Endothelial cell (in vitro differentiated cells): ENCODE results near the gene PACS1. TPM values are rescaled to one million over a fixed set of nuclear protein-coding genes. Genes with fewer than 3 reads are reported as not detected.

Experiments
- DNase-seq: peaks from one replicate; pipeline ENCODE4 v3.0.0; 2021; ENCODE audit warnings: low spot score
- H3K27ac Mint-ChIP-seq: one replicate; pipeline ENCODE4 v1.8.0; 2021; ENCODE audit warnings: mixed read lengths, inconsistent platforms; ENCODE audit not compliant: unreplicated experiment
- H3K27me3 Mint-ChIP-seq: one replicate; pipeline ENCODE4 v1.8.0; 2021; ENCODE audit warnings: mild to moderate bottlenecking, moderate library complexity, mixed read lengths, inconsistent platforms; ENCODE audit not compliant: unreplicated experiment
- H3K36me3 Mint-ChIP-seq: one replicate; pipeline ENCODE4 v1.8.0; 2021; ENCODE audit warnings: mild to moderate bottlenecking, low read depth, mixed read lengths, inconsistent platforms; ENCODE audit not compliant: unreplicated experiment
- H3K4me1 Mint-ChIP-seq: one replicate; pipeline ENCODE4 v1.8.0; 2021; ENCODE audit warnings: mild to moderate bottlenecking, mixed read lengths, inconsistent platforms; ENCODE audit not compliant: unreplicated experiment
- H3K4me3 Mint-ChIP-seq: one replicate; pipeline ENCODE4 v1.8.0; 2021; ENCODE audit warnings: mild to moderate bottlenecking, mixed read lengths, inconsistent platforms; ENCODE audit not compliant: unreplicated experiment
- H3K9me3 Mint-ChIP-seq: one replicate; pipeline ENCODE4 v1.8.0; 2021; ENCODE audit warnings: mixed read lengths, inconsistent platforms; ENCODE audit not compliant: unreplicated experiment
- total RNA-seq: library from RNA; stranded (reverse); fragmentation: NEBNext Ultra II Directional; extraction: Animal tissue kit (Norgen Biotek cat#: 25700); gene quantifications from one replicate; pipeline ENCODE4 v1.2.1, GENCODE V29; 2021; ENCODE audit not compliant: unreplicated experiment
- TF ChIP-seq, protein P1 (sequence below): fragments of 200-600 bp; sonication (generic); IDR thresholded peaks from one replicate; pipeline ENCODE4 v1.5.0; 2021; ENCODE audit warnings: antibody characterized with exemption; ENCODE audit not compliant: unreplicated experiment

PACS1 gene
- total RNA-seq, 1 donor from 2014 or later: 114 TPM

DNA sequence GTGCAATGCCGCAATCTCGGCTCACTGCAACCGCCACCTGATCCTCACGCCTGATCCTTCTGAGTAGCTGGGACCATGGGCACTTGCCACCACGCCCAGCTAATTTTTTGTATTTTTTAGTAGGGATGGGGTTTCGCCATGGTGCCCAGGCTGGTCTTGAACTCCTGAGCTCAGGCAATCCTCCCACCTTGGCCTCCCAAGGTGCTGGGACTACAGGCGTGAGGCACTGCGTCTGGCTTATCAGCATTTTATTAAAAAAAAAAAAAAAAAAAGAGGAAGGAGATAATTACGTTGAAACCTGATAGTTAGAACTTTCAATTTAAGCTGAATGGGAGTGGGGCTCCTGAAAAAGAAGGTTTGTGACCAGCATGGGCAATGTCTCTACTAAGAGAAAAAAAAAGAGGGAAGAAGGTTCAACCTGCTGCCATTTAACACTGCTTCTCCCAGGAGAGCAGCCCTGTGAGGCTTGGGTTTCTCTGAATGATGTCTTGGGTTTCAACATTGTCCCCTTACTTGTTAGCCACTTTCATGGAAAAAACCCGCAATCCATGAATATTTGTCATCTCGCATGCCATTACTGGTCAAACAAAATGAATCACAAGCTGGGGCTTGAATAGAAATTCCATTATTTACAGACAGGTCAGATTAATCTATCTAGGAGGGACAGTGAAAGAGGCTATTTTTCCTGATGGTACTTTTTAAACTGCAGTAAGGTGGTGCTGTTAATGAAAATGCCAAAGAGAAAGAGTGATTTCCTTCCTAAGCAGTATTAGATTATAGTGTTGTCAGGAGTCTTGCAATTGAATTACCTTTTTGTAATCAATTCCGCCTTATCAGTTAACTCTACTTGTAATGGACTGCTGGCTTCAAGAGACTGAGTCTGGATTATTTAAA, 72.5 kb downstream of the PACS1 start:
- TF ChIP-seq, protein P1, sequence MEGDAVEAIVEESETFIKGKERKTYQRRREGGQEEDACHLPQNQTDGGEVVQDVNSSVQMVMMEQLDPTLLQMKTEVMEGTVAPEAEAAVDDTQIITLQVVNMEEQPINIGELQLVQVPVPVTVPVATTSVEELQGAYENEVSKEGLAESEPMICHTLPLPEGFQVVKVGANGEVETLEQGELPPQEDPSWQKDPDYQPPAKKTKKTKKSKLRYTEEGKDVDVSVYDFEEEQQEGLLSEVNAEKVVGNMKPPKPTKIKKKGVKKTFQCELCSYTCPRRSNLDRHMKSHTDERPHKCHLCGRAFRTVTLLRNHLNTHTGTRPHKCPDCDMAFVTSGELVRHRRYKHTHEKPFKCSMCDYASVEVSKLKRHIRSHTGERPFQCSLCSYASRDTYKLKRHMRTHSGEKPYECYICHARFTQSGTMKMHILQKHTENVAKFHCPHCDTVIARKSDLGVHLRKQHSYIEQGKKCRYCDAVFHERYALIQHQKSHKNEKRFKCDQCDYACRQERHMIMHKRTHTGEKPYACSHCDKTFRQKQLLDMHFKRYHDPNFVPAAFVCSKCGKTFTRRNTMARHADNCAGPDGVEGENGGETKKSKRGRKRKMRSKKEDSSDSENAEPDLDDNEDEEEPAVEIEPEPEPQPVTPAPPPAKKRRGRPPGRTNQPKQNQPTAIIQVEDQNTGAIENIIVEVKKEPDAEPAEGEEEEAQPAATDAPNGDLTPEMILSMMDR: no peak
- peaks cover 6% of the 10 kb centered on the region for H3K36me3 Mint-ChIP-seq
- no peaks in the 10 kb centered on the region for H3K9me3 Mint-ChIP-seq
- no peak for DNase-seq
- no peak overlapping the region for H3K27ac Mint-ChIP-seq
- no peaks in the 10 kb centered on the region for H3K27me3 Mint-ChIP-seq
- no peak overlapping the region for H3K4me3 Mint-ChIP-seq
- H3K4me1 Mint-ChIP-seq: peaks cover 7% of the 10 kb centered on the region

DNA sequence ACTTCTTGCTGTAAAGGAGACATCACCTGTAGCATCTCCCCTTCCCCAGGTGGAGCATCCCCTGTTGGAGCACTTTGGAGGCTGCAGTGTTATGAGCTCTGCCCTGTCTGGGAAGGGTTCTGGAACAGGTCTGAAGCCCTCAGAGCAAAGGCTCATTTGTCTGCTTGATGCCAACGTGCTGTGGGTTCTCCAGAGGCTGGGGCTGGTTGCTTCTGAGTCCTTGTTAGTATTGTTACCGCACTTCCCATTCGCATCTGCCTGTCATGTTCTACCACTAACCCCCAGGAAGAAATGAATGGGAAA, 73.1 kb downstream of the PACS1 start:
- H3K9me3 Mint-ChIP-seq: no peaks in the 10 kb centered on the region
- peaks cover 7% of the 10 kb centered on the region for H3K4me1 Mint-ChIP-seq
- H3K27ac Mint-ChIP-seq: no peak overlapping the region
- TF ChIP-seq, protein P1: no peak
- H3K27me3 Mint-ChIP-seq: no peaks in the 10 kb centered on the region
- no peak overlapping the region for H3K4me3 Mint-ChIP-seq
- no peak for DNase-seq
- H3K36me3 Mint-ChIP-seq: peaks cover 6% of the 10 kb centered on the region

DNA sequence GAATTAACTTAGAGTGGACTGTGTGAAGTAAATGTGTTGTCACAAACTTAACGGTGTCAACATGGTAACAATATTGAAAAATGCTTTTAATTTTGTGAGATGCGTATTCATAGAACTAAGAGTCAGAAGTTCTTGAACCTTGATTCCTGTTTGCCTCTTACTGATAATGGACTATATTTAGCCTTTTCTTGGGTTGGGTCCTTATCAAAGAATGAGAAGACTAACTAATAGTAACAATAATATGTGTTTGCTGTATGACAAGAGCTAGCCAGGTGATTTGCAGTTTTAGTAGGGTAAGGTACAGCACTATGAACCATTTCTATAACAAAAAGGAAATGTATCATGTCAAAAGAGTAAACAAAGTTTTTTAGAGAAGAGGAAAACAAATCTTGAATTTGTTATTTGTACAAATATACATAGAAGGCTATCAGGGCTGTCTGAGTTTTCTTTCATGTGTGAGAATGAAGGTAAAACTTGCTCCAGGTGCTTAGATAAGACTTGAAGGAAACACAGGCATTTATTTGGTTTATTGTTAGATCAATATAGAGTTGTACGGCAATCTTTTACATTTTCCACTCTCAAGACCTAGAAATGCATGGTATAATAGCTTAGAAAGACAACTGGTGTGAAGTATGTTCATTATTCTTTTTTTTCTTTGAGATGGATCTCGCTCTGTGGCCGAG, 74.1 kb downstream of the PACS1 start:
- DNase-seq: no peak
- H3K9me3 Mint-ChIP-seq: no peaks in the 10 kb centered on the region
- H3K4me3 Mint-ChIP-seq: peak overlapping the region; percentile 37
- H3K4me1 Mint-ChIP-seq: peaks cover 7% of the 10 kb centered on the region
- no peak overlapping the region for H3K27ac Mint-ChIP-seq
- no peaks in the 10 kb centered on the region for H3K27me3 Mint-ChIP-seq
- peaks cover 6% of the 10 kb centered on the region for H3K36me3 Mint-ChIP-seq
- TF ChIP-seq, protein P1: no peak

DNA sequence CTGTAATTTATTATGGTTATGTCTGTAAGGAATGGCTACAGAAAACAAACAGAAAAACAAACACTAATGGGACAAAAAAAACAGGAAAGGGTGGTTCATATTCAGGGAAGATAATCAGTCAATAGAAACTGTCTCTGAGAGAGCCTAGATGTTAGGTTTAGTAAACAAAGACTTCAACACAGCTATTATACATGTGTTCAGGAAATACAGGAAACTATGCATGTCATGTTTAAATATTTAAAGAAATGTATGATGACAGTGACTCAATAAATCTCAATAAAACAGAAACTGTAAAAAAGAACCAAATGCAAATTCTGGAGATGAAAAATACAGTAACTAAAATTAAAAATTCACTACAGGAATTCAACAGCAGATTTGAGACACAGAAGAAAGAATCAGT, 76.0 kb downstream of the PACS1 start:
- H3K4me1 Mint-ChIP-seq: peaks cover 7% of the 10 kb centered on the region
- no peaks in the 10 kb centered on the region for H3K27me3 Mint-ChIP-seq
- TF ChIP-seq, protein P1: no peak
- H3K27ac Mint-ChIP-seq: no peak overlapping the region
- H3K4me3 Mint-ChIP-seq: no peak overlapping the region
- H3K36me3 Mint-ChIP-seq: peaks cover 6% of the 10 kb centered on the region
- no peaks in the 10 kb centered on the region for H3K9me3 Mint-ChIP-seq
- DNase-seq: no peak

DNA sequence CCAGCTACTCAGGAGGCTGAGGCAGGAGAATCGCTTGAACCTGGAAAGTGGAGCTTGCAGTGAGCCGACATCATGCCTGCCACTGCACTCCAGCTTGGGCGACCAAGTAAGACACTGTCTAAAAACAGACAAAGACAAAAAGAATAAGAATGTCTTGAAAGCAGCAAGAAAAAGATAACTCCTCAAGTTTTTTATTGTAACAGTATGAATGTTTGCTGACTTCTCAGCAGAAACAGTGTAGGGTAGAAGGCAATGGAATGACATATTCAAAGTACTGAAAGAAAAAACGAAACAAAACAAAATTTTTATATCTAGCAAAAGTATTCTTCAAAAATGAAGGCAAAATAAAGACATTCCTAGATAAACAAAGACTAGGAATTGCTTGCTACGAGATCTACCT, 76.9 kb downstream of the PACS1 start:
- Mint-ChIP-seq H3K4me3 (no peak overlapping the region), H3K9me3 (no peaks in the 10 kb centered on the region), H3K36me3 (peaks cover 6% of the 10 kb centered on the region), H3K27ac (no peak overlapping the region), H3K4me1 (peaks cover 7% of the 10 kb centered on the region), H3K27me3 (no peaks in the 10 kb centered on the region)
- TF ChIP-seq, protein P1: no peak
- no peak for DNase-seq
